ENCODE data around the gene PARM1. TPM values are rescaled to one million over a fixed set of nuclear protein-coding genes. Genes with fewer than 3 reads are reported as not detected.

PARM1 gene
- total RNA-seq, 1 donor from 2014 or later, result under 0.01 TPM

DNA sequence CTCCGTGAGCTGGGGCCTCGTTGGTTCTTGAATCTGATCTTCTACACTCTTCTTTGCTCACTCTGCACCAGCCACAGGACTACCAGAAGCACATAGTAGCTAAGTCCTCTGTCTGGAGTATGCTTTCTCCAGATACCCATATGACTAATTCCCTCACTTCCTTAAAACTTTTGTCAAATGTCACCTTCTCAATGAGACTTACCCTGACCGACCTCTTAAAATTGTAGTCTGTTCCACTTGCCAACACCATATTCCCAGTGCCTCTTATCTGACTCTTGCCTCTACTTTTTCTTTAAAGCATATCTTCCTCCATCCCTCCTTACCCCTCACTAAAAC is 10.0 kb downstream of the PARM1 start:
- no peak for DNase-seq

- no peak for DNase-seq
Measured at GRCh38 chr4:74944354-74944793, 11.5 kb downstream of the PARM1 start.

DNA sequence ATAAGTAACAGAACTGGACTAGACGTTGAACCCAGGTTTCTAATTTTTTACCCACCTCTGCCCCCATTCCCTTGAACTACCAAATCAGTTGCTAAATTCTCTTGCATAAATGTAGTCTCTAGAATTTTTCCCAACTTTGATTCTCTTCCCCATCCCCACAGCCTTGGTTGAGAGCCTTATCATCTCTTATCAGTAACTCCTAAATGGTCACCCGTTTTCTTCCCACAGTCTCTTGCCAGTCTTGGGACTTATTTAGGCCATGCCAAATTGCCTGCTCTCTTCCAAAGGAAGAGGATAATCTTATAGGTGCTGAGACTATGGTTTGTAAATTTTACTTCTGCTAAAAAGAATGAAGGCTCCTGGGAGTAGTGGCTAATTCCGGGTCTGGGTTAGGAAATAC is 13.3 kb downstream of the PARM1 start:
- DNase-seq, result no peak

DNA sequence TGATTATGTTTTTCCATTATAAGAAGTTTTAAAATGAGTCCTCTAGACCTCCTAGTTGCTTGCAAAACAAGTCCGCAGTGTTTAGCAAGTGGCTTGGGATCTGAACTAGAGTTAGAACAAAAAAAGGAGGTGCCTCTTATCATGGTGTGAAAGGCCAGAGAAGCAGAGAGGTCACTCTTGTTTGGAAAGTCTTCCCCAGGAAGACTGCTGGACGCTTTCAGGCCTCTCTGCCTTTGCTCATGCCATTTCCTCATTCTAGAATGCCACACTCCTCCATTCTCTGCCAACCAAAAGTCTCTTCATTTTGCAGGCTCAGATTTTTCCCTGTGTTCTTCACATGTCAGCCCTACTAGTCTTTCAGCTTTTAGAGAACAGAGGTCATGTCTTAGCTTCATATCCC is 14.9 kb downstream of the PARM1 start:
- no peak for DNase-seq

DNA sequence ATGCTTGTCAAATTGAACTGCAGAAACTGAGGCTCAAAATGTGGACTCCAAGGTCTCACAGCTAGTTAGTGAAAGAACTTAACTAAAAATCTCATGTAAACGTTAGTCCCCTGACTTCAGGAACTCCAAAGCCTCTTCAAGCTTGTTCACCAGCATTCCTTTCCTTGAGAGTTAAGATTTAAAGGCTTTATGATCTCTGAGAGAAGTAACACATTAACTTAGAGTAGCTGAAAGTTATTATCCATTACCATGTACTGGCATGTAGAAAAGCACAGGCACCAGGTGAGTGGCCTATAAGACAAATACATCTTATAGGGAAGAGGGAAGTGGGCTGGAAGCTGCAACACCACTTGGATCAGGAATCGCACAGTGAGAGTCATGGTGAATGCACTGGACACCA is 15.3 kb downstream of the PARM1 start:
- no peak for DNase-seq

DNA sequence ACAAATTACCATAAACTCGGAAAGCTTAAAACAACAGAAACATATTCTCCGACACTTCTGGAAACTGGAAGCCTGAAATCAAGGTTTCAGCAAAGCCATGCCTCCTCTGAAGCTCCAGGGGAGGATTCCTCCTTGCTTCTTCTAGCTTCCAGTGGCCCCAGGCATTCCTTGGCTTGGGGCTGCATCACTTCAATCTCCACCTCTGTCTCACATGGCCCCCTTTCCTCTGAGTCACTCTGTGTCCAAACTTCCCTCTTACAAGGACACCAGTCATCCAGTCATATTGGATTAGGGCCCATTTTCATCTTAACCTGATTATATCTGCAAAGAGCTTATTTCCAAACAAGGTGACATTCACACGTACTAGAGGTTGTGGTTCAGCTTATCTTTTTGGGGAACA is 17.3 kb downstream of the PARM1 start:
- no peak for DNase-seq

GRCh38 chr4:74950882-74951281 is 18.0 kb downstream of the PARM1 start:
- DNase-seq, result no peak

GRCh38 chr4:74953647-74954046 is 20.7 kb downstream of the PARM1 start:
- no peak for DNase-seq

GRCh38 chr4:74958881-74959280 is 26.0 kb downstream of the PARM1 start:
- DNase-seq, result no peak

- no peak for DNase-seq
Measured at GRCh38 chr4:74961230-74961629, 28.3 kb downstream of the PARM1 start.

DNA sequence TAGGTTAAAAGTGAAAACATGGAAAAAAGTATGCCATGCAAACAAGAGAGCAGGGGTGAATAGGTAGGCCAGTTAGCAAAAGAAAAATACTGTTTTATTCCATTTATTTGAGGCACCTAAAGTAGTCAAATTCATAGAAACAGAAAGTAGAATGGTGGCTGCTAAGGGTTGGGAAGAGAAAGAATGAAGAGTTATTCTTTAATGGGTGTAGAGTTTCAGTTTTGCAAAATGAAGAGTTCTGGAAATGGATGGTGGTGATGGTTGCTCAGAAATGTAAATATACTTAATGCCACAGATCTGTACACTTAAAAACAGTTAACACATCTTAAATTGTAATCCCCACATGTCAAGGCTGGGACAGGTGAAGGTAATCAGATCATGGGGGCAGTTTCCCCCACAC is 29.7 kb downstream of the PARM1 start:
- DNase-seq, result no peak

DNA sequence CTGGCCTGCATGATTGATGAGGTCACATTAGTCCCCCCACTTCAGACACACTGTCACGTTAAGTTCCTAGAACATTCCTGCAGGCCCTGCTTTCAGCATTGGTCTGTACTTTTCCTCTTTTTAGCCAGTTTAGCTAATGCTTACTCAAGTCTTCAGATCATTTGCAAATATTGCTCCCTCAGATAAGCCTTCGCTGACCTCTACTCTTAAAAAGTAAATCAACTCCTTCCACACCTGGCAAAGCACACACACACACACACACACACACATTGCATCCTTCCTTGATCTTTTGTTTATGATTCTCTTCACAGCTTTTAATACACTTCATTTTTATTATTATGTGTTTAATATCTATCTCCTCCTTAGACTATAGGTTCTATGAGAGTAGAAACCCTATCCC is 31.4 kb downstream of the PARM1 start:
- DNase-seq, result no peak

DNA sequence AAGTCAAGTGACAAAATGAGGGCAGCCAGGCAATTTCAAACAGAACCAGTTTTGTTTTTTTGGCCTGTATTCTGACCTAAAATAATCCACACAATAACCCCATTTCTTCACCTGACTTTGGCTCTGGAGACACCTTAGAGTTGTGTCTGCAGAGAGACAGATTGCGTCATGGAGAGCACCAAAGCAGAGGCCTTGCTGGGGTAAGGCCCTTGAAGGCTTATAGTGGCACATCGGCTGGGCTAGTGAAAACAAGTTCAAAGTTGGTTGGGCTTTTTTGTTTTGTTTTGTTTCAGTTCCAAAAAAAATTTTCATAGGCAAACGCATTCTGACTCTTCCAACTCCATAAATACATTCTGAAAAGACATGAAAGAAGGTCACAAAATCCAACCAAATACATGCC is 34.4 kb downstream of the PARM1 start:
- DNase-seq, result no peak

- DNase-seq, result no peak
Measured at GRCh38 chr4:74968456-74969164, 35.7 kb downstream of the PARM1 start.

GRCh38 chr4:74969507-74970474 is 36.9 kb downstream of the PARM1 start:
- no peak for DNase-seq

GRCh38 chr4:74970577-74970976 is 37.7 kb downstream of the PARM1 start:
- DNase-seq, result no peak

DNA sequence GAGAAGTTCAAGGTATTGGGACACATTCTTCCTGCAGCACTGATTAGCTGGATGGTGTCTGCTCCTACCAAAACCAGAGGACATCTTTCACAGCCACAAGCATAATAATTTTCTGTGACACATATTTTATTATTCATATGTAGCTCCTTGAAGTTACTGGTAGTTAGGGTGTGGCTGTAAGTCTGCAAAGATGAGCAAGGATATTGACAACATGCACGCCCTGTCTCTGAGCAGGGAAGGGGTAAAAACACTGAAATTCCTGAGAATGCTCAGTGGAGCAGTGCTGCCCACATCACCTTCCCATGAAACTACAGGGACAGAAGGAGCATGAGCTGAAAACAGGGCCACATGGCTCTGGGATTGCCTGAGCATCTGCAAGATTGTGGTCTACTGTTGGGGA is 38.9 kb downstream of the PARM1 start:
- no peak for DNase-seq

- no peak for DNase-seq
Measured at GRCh38 chr4:74975082-74975481, 42.2 kb downstream of the PARM1 start.

GRCh38 chr4:74975848-74976824 is 43.2 kb downstream of the PARM1 start:
- DNase-seq, result no peak

DNA sequence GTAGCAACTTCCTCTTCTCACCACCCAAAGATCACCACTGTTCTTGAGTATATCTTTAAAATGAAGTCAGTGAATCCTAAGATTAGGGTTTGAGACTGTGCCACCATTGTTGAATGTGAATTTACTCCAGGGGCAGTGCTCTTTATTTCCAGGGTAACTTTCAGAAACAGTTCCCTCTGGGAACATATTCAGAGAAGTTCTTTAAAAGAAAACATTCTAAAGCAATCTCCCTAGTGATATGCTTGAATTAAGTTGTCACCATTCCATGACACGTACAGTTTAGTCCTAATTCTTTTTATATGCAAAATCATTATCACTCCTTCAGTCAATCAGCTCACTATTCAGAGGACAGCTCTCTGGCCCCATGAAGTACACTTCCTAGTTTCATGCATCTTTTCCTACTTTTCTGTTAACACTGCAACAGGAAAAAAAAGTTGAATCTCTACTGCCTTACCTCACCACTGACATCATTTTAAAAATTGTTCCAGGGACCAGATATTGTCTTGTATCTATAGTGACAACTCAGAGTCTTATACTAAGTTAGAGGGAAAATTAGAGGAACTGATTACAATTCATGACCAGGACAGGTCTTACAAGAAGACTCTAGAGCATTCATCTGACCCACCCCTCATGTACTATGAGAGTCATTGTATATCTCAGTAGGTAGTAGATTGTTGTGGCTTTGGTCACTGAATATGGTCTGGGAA is 49.8 kb downstream of the PARM1 start:
- DNase-seq, result no peak

DNA sequence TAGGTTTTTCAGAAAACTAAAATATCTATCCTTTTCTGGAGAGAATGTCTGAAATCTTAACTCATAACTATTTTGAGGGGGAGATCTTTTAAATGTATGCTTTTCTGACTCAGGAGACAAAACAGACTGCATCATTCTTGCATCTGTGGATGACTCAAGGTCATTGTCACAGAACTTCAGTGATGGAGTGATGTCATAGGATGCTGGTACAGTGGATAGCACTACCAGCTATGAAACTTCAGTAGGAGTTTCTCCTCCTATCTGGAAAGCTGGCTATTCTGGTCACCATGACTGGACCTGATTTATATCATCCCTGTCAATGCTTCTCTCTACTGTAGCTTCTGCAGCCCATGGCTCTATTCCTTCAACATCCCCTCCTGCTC is 50.3 kb downstream of the PARM1 start:
- DNase-seq, result no peak

DNA sequence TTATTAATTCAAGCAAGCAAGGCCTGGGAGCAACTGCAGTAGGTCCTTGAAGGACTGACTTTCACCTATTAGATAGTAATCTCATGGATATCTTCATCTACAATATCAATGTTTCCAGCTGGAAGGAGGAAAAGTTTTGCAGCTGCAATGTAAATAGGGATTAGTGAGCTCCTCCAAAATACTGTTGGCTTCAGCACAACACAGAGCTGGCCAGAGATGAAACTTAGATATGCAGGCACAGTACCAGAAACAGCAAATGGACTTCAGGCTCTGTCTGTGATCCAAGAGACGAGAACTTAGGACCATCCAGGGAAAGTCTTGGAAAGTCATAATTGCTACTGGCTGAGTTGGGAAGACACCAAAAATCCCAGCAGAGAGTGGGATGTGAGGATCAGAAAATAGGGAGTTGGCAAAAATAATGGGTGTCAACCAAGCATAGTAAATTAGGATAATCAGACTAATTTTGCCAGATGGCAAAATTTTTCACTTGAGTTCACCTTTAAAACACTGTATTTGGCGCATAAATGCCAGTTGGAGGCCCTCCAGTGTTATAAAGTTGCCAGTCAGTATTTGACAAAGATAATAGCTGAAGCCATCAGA is 57.5 kb downstream of the PARM1 start:
- DNase-seq, result no peak
